CD4-positive, CD25-positive, alpha-beta regulatory T cell (primary cell): ENCODE measurements around the gene LENEP. TPM values are rescaled to one million over a fixed set of nuclear protein-coding genes. Genes with fewer than 3 reads are reported as not detected.
A peak's percentile ranks its signal among the peaks of the same experiment; 100 is the strongest.

Source experiments
- ATAC-seq, 2 donors: fragments of 150-1000 bp; cut with Tn5 transposase; one replicate each; pipeline ENCODE4 v1.10.0; 2021; ENCODE audit warnings: low read depth in 2 of 2, moderate number of reproducible peaks in 2 of 2, moderate library complexity in 1 of 2
- DNase-seq, 3 donors: peaks; one replicate each; pipeline versions ENCODE4 v3.0.0 to v3.0.0-alpha.2; 2012 to 2022; ENCODE audit warnings: mixed read lengths in 1 of 3
- H3K27ac ChIP-seq: one replicate; pipeline ENCODE4 v1.7.0; 2013; ENCODE audit warnings: mild to moderate bottlenecking, low read length; ENCODE audit not compliant: insufficient read depth, poor library complexity, severe bottlenecking
- H3K27me3 ChIP-seq: one replicate; pipeline ENCODE4 v1.7.0; 2013; ENCODE audit warnings: low read length; ENCODE audit not compliant: control insufficient read depth, insufficient read depth
- H3K36me3 ChIP-seq: one replicate; pipeline ENCODE4 v1.7.0; 2013; ENCODE audit warnings: mild to moderate bottlenecking, low read length, moderate library complexity; ENCODE audit not compliant: control insufficient read depth, insufficient read depth
- H3K4me1 ChIP-seq: 2 replicates; pipeline ENCODE4 v1.7.0; 2013; ENCODE audit warnings: mild to moderate bottlenecking, low read length; ENCODE audit not compliant: insufficient read depth, control insufficient read depth, poor library complexity, severe bottlenecking
- H3K4me3 ChIP-seq: one replicate; pipeline ENCODE4 v1.7.0; 2013; ENCODE audit warnings: low read depth, mild to moderate bottlenecking, low read length, moderate library complexity
- H3K9me3 ChIP-seq, 2 experiments: 1 replicate in 1 of 2; 2 replicates in 1 of 2; pipeline ENCODE4 v1.7.0; 2013; ENCODE audit warnings: low read length in 2 of 2, mild to moderate bottlenecking in 1 of 2, moderate library complexity in 1 of 2; ENCODE audit not compliant: control insufficient read depth in 2 of 2
- H3K27ac Mint-ChIP-seq, 3 donors: one replicate each; pipeline ENCODE4 v1.8.0; 2020 to 2022; ENCODE audit warnings: mild to moderate bottlenecking in 3 of 3, mixed read lengths in 3 of 3, moderate library complexity in 2 of 3
- H3K27me3 Mint-ChIP-seq: one replicate; pipeline ENCODE4 v1.8.0; 2022; ENCODE audit warnings: mild to moderate bottlenecking, mixed read lengths
- H3K36me3 Mint-ChIP-seq: one replicate; pipeline ENCODE4 v1.8.0; 2020; ENCODE audit warnings: mixed read lengths
- H3K4me1 Mint-ChIP-seq, 4 donors: one replicate each; pipeline ENCODE4 v1.8.0; 2020 to 2022; ENCODE audit warnings: mixed read lengths in 4 of 4, mild to moderate bottlenecking in 1 of 4
- H3K4me3 Mint-ChIP-seq, 4 donors: one replicate each; pipeline ENCODE4 v1.8.0; 2020 to 2022; ENCODE audit warnings: mild to moderate bottlenecking in 4 of 4, mixed read lengths in 4 of 4, moderate library complexity in 3 of 4
- H3K9me3 Mint-ChIP-seq, 7 donors: one replicate each; pipeline ENCODE4 v1.8.0; 2020 to 2022; ENCODE audit warnings: mixed read lengths in 7 of 7, mild to moderate bottlenecking in 3 of 7, moderate library complexity in 2 of 7
- polyA plus RNA-seq, 4 donors: library from polyadenylated mRNA; unstranded; fragments of 300-500 nt; fragmentation: Illumina TruSeq; gene quantifications; one replicate each; pipeline ENCODE4 v1.2.3, GENCODE V29; 2021
- total RNA-seq: library from RNA; stranded (reverse); gene quantifications from one replicate; pipeline ENCODE4 v1.2.3, GENCODE V29; 2022

LENEP gene
- total RNA-seq = not detected
- polyA plus RNA-seq = not detected

DNA sequence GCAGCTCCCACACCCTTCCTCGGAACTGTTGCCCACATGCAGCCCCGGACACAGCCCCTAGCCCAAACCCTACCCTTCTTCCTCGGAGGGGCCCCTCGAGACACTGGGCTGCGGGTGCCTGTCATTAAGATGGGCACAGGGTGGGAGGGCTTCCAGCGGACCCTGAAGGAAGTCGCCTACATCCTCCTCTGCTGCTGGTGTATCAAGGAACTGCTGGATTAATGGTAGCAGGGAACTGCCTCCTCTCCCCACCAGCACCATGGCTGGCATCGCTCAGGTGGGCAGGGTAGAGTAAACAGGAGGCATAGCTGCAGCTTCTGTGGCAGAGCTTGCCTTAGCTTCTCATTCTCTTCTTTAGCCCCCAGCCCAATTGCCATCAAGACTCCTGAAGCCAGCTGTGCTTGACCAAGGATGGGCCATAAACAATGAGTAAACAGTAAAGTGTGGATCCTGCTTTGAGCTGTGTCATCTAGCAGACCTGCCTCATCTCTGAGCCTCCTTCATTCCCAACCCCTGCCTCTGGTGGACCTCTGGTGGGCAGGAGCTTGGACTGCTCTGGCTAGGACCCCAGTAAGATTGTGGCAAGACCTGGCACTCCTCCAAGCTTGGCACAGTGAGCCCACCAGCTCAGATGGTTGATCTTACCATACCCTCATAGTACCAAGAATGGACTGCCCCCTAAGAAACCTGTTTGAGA lies at the start of gene LENEP:
Gene LENEP (plus strand): TSS at position 15 of the 697 bp plus-strand sequence. CDS start 22 bp downstream, at position 37.
- DNase-seq (no peak), ATAC-seq (no peak)
- no peaks in the 10 kb centered on the region for H3K27me3 ChIP-seq
- H3K36me3 ChIP-seq = peaks cover 18% of the 10 kb centered on the region
- no peaks in the 10 kb centered on the region for H3K27me3 Mint-ChIP-seq
- no peak within 1 kb of the TSS for H3K4me3 ChIP-seq
- H3K36me3 Mint-ChIP-seq = peaks cover 9% of the 10 kb centered on the region
- peak within 1 kb of the TSS in 1 of 4 donors; percentile 65 for H3K4me3 Mint-ChIP-seq
- no peaks in the 10 kb centered on the region for H3K9me3 Mint-ChIP-seq
- peaks cover 2% of the 10 kb centered on the region for H3K4me1 ChIP-seq
- peak within 1 kb of the TSS in 1 of 3 donors; percentile 56 for H3K27ac Mint-ChIP-seq
- H3K27ac ChIP-seq = no peak within 1 kb of the TSS
- no peaks in the 10 kb centered on the region for H3K9me3 ChIP-seq
- H3K4me1 Mint-ChIP-seq = peaks cover 0 to 28% (median 8%) of the 10 kb centered on the region in 4 donors

- DNase-seq (peak in 1 of 3 donors; percentile 57), ATAC-seq (peak in 1 of 2 donors; percentile 32)
- Mint-ChIP-seq H3K36me3 (peaks cover 14% of the 10 kb centered on the region), H3K4me1 (peaks cover 9 to 72% (median 53%) of the 10 kb centered on the region in 4 donors), H3K27ac (peak overlapping the region; percentile 89 to 92 (median 92)), H3K27me3 (peaks cover 6% of the 10 kb centered on the region), H3K4me3 (peak overlapping the region in 3 of 4 donors; percentile 63 to 90 (median 90)), H3K9me3 (peaks cover 0 to 5% (median 0%) of the 10 kb centered on the region in 7 donors)
- no peaks in the 10 kb centered on the region for H3K27me3 ChIP-seq
- peaks cover 45% of the 10 kb centered on the region for H3K36me3 ChIP-seq
- H3K4me1 ChIP-seq = peaks cover 65% of the 10 kb centered on the region
- H3K9me3 ChIP-seq = no peaks in the 10 kb centered on the region
- peak overlapping the region; percentile 32 for H3K4me3 ChIP-seq
- peak overlapping the region; percentile 86 for H3K27ac ChIP-seq
Observed at GRCh38 chr1:154943649-154944400, 49.6 kb upstream of the LENEP start.

DNA sequence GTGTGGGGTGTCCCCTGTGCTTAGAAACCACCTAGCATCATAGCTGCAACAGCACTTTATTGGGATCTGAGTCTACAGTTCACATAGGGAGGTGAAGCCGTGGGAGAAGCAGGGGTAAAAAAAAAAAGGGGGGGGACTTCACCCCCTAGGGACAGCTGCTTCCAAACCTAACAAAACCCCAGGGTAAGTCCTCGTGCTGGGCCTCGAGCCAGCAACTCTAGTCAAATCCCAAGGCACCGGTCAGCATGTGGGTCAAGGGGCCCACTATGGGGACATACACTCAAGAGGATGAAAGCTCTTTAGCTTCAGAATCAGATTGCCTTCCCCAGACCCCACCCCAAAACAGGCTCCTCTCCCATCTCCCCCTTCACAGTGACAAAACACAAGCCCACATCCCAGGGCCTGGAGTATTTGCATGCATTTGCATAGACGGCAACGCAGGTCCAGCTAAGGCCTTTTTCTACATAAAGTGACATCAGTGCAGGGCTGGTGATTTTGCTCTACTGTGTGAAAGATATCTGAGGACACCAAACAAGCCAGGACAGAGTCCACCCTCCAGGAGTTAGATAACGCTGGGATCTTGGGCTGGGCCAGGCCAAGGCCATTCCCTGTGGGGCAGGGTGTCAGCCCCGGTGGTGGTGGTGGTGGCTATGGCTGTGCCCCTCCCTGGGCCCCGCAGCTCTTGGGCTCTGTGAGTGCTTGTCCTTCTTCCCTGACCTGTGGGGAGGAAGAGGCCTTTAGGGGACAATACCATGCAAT lies 48.8 kb upstream of the LENEP start:
- Mint-ChIP-seq H3K27ac (peak overlapping the region; percentile 85 to 92 (median 92)), H3K4me3 (peak overlapping the region in 2 of 4 donors; percentile 38 to 90), H3K9me3 (peaks cover 0 to 5% (median 0%) of the 10 kb centered on the region in 7 donors), H3K27me3 (peaks cover 6% of the 10 kb centered on the region), H3K36me3 (peaks cover 19% of the 10 kb centered on the region), H3K4me1 (peaks cover 9 to 72% (median 52%) of the 10 kb centered on the region in 4 donors)
- no peak for DNase-seq
- Histone ChIP-seq H3K4me1 (peaks cover 68% of the 10 kb centered on the region), H3K36me3 (peaks cover 46% of the 10 kb centered on the region), H3K27me3 (no peaks in the 10 kb centered on the region), H3K9me3 (no peaks in the 10 kb centered on the region), H3K27ac (peak overlapping the region; percentile 86), H3K4me3 (no peak overlapping the region)
- no peak for ATAC-seq

DNA sequence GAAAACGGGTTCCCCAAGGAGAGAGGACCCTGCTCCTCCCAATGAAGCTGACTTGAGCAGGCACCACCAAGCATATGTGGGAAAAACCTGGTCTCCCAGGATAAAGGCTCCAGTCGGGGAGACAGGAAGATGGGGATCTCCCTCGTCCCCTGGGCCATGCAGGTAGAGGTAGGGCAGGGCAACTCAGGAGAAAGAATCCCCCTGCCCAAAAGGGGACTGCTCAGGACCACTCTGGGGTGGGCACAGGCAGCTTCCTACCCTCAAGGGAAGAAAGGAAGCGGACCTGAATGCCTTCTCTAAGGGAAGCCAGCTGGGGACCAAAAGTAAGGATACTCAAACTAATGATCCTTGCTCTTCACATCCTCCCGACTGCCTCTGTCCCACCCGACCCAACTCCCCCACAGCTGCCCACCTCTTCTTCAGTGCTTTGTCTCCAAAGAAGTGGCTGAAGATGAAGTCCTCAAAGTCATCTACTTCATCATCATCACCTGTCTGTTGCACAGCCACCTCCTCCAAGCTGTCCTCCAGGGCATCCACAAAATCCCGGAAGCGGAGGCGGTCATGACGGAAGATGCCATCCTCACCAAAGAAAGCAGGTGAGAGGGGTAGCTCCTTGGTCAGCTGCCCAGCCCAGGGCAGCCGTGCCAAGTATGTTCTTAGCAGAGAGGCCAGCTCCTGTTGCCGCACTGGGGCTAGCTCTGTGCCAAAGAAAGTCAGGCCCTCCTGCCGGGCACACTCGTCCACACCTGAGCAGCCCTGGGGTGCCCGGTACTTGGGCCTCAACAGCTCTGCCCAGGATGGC lies 48.0 kb upstream of the LENEP start:
- H3K9me3 Mint-ChIP-seq = peaks cover 0 to 5% (median 0%) of the 10 kb centered on the region in 7 donors
- H3K27me3 Mint-ChIP-seq = peaks cover 6% of the 10 kb centered on the region
- Histone ChIP-seq H3K4me1 (peaks cover 66% of the 10 kb centered on the region), H3K4me3 (no peak overlapping the region), H3K27ac (peak overlapping the region; percentile 14), H3K27me3 (no peaks in the 10 kb centered on the region), H3K36me3 (peaks cover 49% of the 10 kb centered on the region), H3K9me3 (no peaks in the 10 kb centered on the region)
- H3K36me3 Mint-ChIP-seq = peaks cover 20% of the 10 kb centered on the region
- H3K4me3 Mint-ChIP-seq = peak overlapping the region in 1 of 4 donors; percentile 74
- H3K4me1 Mint-ChIP-seq = peaks cover 9 to 71% (median 52%) of the 10 kb centered on the region in 4 donors
- ATAC-seq = no peak
- DNase-seq = no peak
- H3K27ac Mint-ChIP-seq = peak overlapping the region in 2 of 3 donors; percentile 63 to 92

DNA sequence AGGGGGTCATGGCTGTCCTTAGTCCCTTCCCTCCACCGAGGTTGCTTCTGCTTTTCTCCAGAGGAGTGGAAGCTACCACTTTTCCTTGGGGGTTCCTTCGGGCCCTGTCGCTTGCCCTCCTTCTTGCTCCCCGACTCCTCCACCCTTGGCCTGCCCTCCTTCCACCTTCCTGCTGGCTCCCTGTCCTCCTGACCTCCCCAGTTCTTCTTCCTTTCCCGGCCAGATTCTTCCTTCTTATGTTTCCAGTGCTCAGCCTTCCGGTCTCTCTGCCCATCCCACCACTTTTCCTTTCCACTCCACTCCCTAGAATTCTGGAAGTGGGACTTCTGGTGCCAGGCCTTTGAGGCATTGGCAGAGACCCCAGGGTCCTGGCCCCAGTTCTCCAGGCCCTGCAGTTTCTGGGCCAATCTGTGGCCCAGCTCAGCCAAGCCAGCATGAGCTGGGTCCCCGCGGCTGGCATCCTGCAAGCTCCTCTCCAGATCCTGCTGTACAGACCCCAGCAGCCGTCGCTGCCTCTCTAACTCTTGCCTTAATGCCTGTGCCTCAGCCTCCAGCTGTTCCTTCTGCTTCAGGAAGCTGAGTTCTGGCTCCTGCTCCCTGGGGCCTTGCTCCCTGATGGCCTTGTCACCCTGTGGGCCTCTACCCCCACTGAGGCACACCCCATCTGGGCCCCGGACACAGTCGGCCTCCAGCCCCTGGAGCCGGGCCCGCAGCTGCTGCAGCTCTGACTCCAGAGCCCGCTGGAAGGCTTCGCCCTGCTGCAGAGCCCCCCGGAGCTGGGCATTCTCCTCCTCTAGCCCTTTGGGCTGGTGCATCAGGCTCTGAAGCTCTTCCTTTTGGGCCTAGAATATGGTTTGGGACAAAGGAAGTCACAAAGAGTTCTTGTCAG lies 47.2 kb upstream of the LENEP start:
- Mint-ChIP-seq H3K4me3 (peak overlapping the region in 2 of 4 donors; percentile 32 to 74), H3K27me3 (peaks cover 6% of the 10 kb centered on the region), H3K4me1 (peaks cover 5 to 71% (median 49%) of the 10 kb centered on the region in 4 donors), H3K9me3 (peaks cover 0 to 5% (median 0%) of the 10 kb centered on the region in 7 donors), H3K27ac (peak overlapping the region in 2 of 3 donors; percentile 33 to 86), H3K36me3 (peaks cover 25% of the 10 kb centered on the region)
- no peak for DNase-seq
- Histone ChIP-seq H3K36me3 (peaks cover 58% of the 10 kb centered on the region), H3K4me3 (no peak overlapping the region), H3K4me1 (peaks cover 66% of the 10 kb centered on the region), H3K9me3 (no peaks in the 10 kb centered on the region), H3K27me3 (no peaks in the 10 kb centered on the region), H3K27ac (no peak overlapping the region)
- ATAC-seq = no peak

DNA sequence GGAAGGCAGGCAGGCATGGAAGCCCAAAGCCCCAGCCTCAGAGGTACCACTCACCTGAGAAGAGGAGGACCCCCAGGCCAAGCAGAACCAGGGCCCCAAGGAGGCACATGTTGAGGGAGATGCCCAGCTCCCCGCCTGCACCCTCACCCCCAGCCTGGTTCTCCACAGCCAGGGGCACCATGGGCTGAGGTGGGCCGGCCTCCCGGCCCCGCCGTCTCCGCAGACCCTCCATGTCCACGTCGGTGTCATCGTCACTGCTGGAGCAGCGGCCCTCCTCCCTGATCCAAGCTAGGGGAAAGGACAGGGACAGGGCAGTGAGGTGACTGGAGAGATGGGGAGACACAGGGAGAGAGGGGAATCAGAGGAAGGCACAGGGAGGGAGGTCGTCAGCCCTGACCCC lies 45.3 kb upstream of the LENEP start:
- Mint-ChIP-seq H3K27me3 (peaks cover 6% of the 10 kb centered on the region), H3K27ac (peak overlapping the region in 1 of 3 donors; percentile 1), H3K4me1 (peaks cover 0 to 71% (median 51%) of the 10 kb centered on the region in 4 donors), H3K4me3 (peak overlapping the region in 2 of 4 donors; percentile 58 to 84), H3K36me3 (peaks cover 37% of the 10 kb centered on the region), H3K9me3 (peaks cover 0 to 2% (median 0%) of the 10 kb centered on the region in 7 donors)
- no peaks in the 10 kb centered on the region for H3K9me3 ChIP-seq
- DNase-seq = no peak
- no peak overlapping the region for H3K4me3 ChIP-seq
- H3K36me3 ChIP-seq = peaks cover 64% of the 10 kb centered on the region
- ATAC-seq = no peak
- H3K27me3 ChIP-seq = no peaks in the 10 kb centered on the region
- peak overlapping the region; percentile 55 for H3K27ac ChIP-seq
- peaks cover 66% of the 10 kb centered on the region for H3K4me1 ChIP-seq
